HG02642 (cell line): ENCODE measurements around the gene CEP128.
A peak's percentile ranks its signal among the peaks of the same experiment; 100 is the strongest.

Experiments used
- ATAC-seq: cut with Tn5 transposase; IDR thresholded peaks from one replicate; pipeline ENCODE4 v1.9.1; 2021; ENCODE audit warnings: mild to moderate bottlenecking; ENCODE audit not compliant: unreplicated experiment, poor library complexity

The CEP128 gene

GRCh38 chr14:80518173-80518572, 423.4 kb downstream of the CEP128 start:
- no peak for ATAC-seq

- no peak for ATAC-seq
Measured at GRCh38 chr14:80507292-80507869, 434.2 kb downstream of the CEP128 start.

GRCh38 chr14:80504781-80505180, 436.8 kb downstream of the CEP128 start:
- ATAC-seq = no peak

GRCh38 chr14:80498533-80498932, 443.0 kb downstream of the CEP128 start:
- no peak for ATAC-seq

GRCh38 chr14:80496090-80496489, 445.4 kb downstream of the CEP128 start:
- no peak for ATAC-seq

GRCh38 chr14:80494769-80495168, 446.8 kb downstream of the CEP128 start:
- ATAC-seq = no peak

- ATAC-seq = no peak
Measured at GRCh38 chr14:80493620-80494019, 447.9 kb downstream of the CEP128 start.

- no peak for ATAC-seq
Measured at GRCh38 chr14:80491650-80492049, 449.9 kb downstream of the CEP128 start.

- ATAC-seq = peak; percentile 93
Measured at GRCh38 chr14:80491131-80491530, 450.4 kb downstream of the CEP128 start.

- no peak for ATAC-seq
Measured at GRCh38 chr14:80489513-80489912, 452.0 kb downstream of the CEP128 start.

GRCh38 chr14:80485764-80486163, 455.8 kb downstream of the CEP128 start:
- no peak for ATAC-seq

- ATAC-seq = no peak
Measured at GRCh38 chr14:80483331-80483730, 458.2 kb downstream of the CEP128 start.

- ATAC-seq = no peak
Measured at GRCh38 chr14:80477388-80478160, 464.0 kb downstream of the CEP128 start.

- ATAC-seq = no peak
Measured at GRCh38 chr14:80475074-80475473, 466.5 kb downstream of the CEP128 start.

- ATAC-seq = no peak
Measured at GRCh38 chr14:80468331-80469122, 473.0 kb downstream of the CEP128 start.

- ATAC-seq = no peak
Measured at GRCh38 chr14:80465546-80466220, 475.9 kb downstream of the CEP128 start.

- ATAC-seq = no peak
Measured at GRCh38 chr14:80464531-80465149, 476.9 kb downstream of the CEP128 start.

- ATAC-seq = no peak
Measured at GRCh38 chr14:80456209-80456608, 485.3 kb downstream of the CEP128 start.

- no peak for ATAC-seq
Measured at GRCh38 chr14:80455031-80455430, 486.5 kb downstream of the CEP128 start.

- ATAC-seq = no peak
Measured at GRCh38 chr14:80448267-80448666, 493.3 kb downstream of the CEP128 start.
